Measurements from ENCODE around the gene TNRC6A.
"Not testable (repeated sequence)": the region's sequence is repeated elsewhere in the genome, so short reads cannot be mapped to it uniquely, and the experiment has no call there.

TNRC6A gene

DNA sequence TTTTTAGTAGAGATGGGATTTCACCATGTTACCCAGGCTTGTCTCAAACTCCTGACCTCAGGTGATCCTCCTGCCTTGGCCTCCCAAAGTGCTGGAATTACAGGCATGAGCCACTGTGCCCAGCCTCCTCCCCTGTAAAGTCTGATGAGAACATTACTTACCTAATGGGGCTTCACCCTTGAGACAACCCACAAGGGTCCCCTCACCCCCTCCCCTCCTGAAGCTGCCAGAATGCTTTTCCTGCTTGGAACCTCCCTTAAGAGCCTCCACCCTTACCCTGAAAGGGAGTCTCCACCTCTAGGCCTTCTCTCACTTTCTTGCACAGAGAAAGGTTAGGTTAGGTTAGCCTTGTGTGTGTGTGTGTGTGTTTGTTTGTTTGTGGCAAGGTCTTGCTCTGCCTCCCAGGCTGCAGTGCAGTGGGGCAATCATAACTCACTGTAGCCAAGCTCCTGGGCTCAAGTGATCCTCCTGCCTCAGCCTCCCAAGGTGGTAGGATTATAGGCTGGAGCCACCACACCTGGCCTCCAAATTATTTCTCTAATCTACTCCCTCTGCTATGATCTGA is 125.2 kb downstream of the TNRC6A start:
- TF ChIP-seq, protein P1, sequence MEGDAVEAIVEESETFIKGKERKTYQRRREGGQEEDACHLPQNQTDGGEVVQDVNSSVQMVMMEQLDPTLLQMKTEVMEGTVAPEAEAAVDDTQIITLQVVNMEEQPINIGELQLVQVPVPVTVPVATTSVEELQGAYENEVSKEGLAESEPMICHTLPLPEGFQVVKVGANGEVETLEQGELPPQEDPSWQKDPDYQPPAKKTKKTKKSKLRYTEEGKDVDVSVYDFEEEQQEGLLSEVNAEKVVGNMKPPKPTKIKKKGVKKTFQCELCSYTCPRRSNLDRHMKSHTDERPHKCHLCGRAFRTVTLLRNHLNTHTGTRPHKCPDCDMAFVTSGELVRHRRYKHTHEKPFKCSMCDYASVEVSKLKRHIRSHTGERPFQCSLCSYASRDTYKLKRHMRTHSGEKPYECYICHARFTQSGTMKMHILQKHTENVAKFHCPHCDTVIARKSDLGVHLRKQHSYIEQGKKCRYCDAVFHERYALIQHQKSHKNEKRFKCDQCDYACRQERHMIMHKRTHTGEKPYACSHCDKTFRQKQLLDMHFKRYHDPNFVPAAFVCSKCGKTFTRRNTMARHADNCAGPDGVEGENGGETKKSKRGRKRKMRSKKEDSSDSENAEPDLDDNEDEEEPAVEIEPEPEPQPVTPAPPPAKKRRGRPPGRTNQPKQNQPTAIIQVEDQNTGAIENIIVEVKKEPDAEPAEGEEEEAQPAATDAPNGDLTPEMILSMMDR (conservative IDR thresholded peaks at IDR 0.05; ENCODE audit: low read depth, low read length): no peak
- no peak overlapping the region for H3K4me3 ChIP-seq (ENCODE audit: low read length)
- no peak for DNase-seq (ENCODE audit: low read depth)

DNA sequence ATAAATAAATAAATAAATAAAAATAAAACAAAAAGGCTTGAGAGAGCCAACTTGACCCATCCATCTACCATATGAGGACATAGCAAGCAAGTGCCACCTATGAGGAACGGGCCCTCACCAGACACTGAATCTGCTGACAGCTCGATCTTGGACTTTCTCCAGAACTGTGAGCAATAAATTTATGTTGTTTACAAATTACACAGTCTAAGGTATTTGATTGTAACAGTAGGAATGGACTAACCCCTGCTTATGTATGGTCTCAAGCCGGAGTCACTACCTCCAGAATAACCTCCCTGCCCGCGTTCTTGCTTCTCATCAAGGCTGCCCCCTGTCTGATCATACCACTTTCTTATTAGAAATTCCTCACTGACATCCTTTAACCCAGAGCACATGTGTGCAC is 126.2 kb downstream of the TNRC6A start:
- TF ChIP-seq, protein P1 (conservative IDR thresholded peaks at IDR 0.05; ENCODE audit: low read depth, low read length): no peak
- no peak overlapping the region for H3K4me3 ChIP-seq (ENCODE audit: low read length)
- no peak for DNase-seq (ENCODE audit: low read depth)

DNA sequence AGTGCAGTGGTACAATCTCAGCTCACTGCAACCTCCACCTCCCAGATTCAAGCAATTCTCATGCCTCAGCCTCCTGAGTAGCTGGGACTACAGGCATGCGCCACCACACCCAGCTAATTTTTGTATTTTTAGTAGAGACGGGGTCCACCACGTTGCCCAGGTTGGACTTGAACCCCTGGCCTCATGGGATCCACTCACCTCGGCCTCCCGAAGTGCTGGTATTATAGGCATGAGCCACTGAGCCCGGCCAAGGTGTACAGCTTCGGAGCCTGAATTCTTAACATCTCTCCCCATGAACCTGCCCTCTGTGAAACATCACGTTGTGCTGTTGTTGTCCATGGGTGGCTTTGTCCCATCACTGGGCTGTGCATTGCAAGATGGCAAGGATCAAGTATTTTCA is 127.4 kb downstream of the TNRC6A start:
- not testable (repeated sequence) for DNase-seq (ENCODE audit: low read depth); H3K4me3 ChIP-seq (ENCODE audit: low read length)

DNA sequence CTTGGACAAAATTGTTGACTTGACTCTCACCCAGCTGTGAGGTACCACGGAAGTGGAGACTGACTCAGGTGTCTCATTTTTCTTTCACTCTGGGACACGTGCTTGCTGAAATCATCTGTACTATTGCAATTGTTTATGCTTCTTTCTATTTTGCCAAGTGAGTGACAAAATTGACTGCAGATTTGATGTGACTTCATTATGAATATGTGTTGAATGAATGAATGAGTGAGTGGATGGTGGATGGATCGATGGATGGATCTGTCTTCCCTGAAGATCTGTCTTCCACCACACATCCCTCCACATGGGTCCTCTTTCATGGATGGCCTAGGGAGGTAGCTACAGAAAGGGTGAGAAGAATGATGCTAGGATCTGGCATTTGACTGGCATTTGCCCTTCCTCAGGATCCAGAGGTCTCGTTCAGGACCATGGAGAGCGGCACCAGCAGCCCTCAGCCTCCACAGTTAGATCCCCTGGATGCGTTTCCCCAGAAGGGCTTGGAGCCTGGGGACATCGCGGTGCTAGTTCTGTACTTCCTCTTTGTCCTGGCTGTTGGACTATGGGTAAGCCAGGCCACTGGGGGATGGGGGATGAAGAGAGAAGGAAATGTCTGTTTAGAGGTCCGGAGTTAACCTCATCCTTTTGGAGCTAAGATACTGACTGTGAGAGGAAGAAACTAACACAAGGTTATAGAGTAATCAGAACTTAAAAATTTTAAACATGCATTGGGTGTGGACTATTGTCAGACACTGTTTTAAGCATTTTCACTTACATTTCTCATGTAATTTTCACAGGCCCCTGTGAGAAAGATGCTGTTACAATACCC is 129.0 kb downstream of the TNRC6A start:
- TF ChIP-seq, protein P1 (conservative IDR thresholded peaks at IDR 0.05; ENCODE audit: low read depth, low read length): no peak
- no peak overlapping the region for H3K4me3 ChIP-seq (ENCODE audit: low read length)
- DNase-seq (ENCODE audit: low read depth): no peak

DNA sequence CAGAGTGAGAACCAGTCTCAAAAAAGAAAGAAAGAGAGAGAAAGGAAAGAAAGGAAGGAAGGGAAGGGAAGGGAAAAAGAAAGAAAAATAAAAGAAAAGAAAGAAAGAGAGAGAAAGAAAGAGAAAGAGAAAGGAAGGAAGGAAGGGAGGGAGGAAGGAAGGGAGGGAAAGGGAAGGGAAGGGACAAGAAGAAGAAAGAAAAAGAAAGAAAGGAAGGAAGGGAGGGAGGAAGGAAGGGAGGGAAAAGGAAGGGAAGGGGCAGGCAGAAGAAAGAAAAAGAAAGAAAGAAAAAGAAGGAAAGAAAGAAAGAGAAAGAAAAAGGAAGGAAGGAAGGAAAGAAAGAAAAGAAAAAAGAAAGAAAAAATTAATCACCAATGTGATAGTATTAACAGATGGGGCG is 132.0 kb downstream of the TNRC6A start:
- no peak overlapping the region for H3K4me3 ChIP-seq (ENCODE audit: low read length)
- DNase-seq (ENCODE audit: low read depth): no peak
- TF ChIP-seq, protein P1 (conservative IDR thresholded peaks at IDR 0.05; ENCODE audit: low read depth, low read length): no peak

DNA sequence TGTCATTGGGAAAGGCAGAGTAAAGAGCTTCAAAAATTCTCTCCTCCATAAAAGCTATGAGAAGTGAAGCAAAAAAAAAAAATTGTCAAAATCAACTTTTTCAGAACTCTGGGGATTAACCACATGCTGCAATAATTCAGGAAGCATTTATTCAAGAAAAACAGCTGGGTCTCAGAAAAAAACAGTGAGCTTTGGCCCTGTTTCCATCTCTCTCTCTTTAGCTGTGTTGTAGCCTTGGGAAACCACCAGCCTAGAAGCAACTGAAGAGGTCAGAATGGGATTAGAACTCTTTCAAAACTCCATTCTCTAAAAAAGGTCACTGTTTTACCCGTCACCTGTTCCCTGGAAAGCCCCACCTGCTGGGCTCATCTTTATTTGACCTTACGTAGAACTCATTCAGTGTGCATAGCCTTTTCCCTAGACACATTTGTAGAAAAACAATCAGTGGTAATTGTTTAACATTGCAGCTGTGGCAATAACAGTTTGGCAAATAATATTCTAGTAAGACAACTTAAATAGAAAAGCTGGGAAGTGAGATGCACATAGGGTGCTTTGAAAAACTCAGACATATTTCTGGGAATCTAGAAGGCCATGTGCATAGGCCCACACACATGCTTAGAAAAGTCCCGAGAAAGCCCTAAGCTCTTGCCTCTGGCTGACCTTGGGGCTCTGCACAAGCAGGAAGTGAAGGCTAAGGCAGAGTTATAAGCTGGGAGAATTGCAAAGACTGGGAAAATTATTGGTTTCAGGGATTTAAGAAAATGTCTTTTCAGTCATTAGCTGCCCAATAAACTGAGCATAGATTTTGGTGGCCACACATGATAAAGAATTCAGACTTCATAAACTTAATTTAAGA is 134.4 kb downstream of the TNRC6A start:
- no peak for DNase-seq (ENCODE audit: low read depth)
- TF ChIP-seq, protein P1 (conservative IDR thresholded peaks at IDR 0.05; ENCODE audit: low read depth, low read length): no peak
- no peak overlapping the region for H3K4me3 ChIP-seq (ENCODE audit: low read length)

DNA sequence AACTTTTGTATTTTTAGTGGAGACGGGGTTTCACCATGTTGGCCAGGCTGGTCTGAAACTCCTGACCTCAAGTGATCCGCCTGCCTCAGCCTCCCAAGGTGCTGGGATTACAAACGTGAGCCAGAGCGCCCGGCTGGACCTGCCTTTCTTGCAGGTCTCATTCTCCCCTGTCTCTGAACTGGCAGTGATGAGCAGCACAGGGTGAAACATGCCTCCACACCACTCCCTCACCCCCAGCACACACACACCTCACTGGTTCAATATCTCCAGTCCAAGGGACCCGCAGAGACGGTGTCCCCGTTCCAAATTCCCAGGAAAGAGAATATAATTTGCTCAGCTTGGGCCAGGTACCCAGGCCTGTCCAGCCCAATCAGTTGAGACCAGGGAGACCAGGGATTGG is 139.6 kb downstream of the TNRC6A start:
- no peak for DNase-seq (ENCODE audit: low read depth)
- TF ChIP-seq, protein P1 (conservative IDR thresholded peaks at IDR 0.05; ENCODE audit: low read depth, low read length): no peak
- H3K4me3 ChIP-seq (ENCODE audit: low read length): no peak overlapping the region

Measured in retinal pigment epithelial cell (primary cell).